ENCODE measurements around the gene ADAD2. TPM values are rescaled to one million over a fixed set of nuclear protein-coding genes. Genes with fewer than 3 reads are reported as not detected.

Gene ADAD2
- total and polyA plus RNA-seq, 9 of the 15 experiments (the other 6 are each of a cell fraction or from before 2014, with no cell fraction given), result 0.07 TPM; not detected in 8

- peak; percentile 82 for TF ChIP-seq KDM2B (CRISPR knock-in tag; IDR thresholded peaks at IDR 0.05)
- peak; percentile 35; the same call in 1 of the 2 replicates for TF ChIP-seq CHD2 (IDR thresholded peaks at IDR 0.05; ENCODE audit: low read depth, low read length)
- no peak for TF ChIP-seq MECOM (CRISPR knock-in tag; IDR thresholded peaks at IDR 0.05)
- no peak for TF ChIP-seq ZNF174 (CRISPR knock-in tag; IDR thresholded peaks at IDR 0.05)
- TF ChIP-seq, protein P1, sequence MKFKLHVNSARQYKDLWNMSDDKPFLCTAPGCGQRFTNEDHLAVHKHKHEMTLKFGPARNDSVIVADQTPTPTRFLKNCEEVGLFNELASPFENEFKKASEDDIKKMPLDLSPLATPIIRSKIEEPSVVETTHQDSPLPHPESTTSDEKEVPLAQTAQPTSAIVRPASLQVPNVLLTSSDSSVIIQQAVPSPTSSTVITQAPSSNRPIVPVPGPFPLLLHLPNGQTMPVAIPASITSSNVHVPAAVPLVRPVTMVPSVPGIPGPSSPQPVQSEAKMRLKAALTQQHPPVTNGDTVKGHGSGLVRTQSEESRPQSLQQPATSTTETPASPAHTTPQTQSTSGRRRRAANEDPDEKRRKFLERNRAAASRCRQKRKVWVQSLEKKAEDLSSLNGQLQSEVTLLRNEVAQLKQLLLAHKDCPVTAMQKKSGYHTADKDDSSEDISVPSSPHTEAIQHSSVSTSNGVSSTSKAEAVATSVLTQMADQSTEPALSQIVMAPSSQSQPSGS (CRISPR knock-in tag; IDR thresholded peaks at IDR 0.05), result no peak
- TF ChIP-seq ZC3H4 (CRISPR knock-in tag; IDR thresholded peaks at IDR 0.05; ENCODE audit: borderline replicate concordance), result no peak
- TF ChIP-seq, protein P2, sequence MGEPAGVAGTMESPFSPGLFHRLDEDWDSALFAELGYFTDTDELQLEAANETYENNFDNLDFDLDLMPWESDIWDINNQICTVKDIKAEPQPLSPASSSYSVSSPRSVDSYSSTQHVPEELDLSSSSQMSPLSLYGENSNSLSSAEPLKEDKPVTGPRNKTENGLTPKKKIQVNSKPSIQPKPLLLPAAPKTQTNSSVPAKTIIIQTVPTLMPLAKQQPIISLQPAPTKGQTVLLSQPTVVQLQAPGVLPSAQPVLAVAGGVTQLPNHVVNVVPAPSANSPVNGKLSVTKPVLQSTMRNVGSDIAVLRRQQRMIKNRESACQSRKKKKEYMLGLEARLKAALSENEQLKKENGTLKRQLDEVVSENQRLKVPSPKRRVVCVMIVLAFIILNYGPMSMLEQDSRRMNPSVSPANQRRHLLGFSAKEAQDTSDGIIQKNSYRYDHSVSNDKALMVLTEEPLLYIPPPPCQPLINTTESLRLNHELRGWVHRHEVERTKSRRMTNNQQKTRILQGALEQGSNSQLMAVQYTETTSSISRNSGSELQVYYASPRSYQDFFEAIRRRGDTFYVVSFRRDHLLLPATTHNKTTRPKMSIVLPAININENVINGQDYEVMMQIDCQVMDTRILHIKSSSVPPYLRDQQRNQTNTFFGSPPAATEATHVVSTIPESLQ (CRISPR knock-in tag; IDR thresholded peaks at IDR 0.05), result 0 out of 2 replicates have a peak, but pooled peaks have one; percentile 86
- TF ChIP-seq, protein P3, sequence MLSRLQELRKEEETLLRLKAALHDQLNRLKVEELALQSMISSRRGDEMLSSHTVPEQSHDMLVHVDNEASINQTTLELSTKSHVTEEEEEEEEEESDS (CRISPR knock-in tag; IDR thresholded peaks at IDR 0.05), result no peak
- TF ChIP-seq C11orf30 (IDR thresholded peaks at IDR 0.05; ENCODE audit: low read depth), result peak; percentile 88
- no peak for TF ChIP-seq FOSL1 (tag; conservative IDR thresholded peaks at IDR 0.05)
- no peak for TF ChIP-seq USF2 (CRISPR knock-in tag; IDR thresholded peaks at IDR 0.05)
- no peak for TF ChIP-seq SETDB1 (IDR thresholded peaks at IDR 0.05; ENCODE audit: low read length)
- no peak for TF ChIP-seq ZNF644 (tag; IDR thresholded peaks at IDR 0.05; ENCODE audit: low read depth)
- no peak for TF ChIP-seq KAT8 (IDR thresholded peaks at IDR 0.05; ENCODE audit: low read depth)
- no peak for TF ChIP-seq BRF1 (IDR thresholded peaks at IDR 0.05; ENCODE audit: borderline replicate concordance, extremely low read depth, insufficient read length)
- no peak for TF ChIP-seq NELFE (IDR thresholded peaks at IDR 0.05; ENCODE audit: insufficient read depth, insufficient read length)
- 0 out of 4 replicates have a peak, but pooled peaks of 1 of the 2 experiments have one; percentile 19 for TF ChIP-seq SIX5 (IDR thresholded peaks at IDR 0.05; ENCODE audit: borderline replicate concordance in 1 of 2, insufficient read depth in 1 of 2, low read depth in 1 of 2, low read length in 2 of 2)
- TF ChIP-seq CREB1 (IDR thresholded peaks at IDR 0.05), result peak; percentile 46; the same call in 1 of the 2 replicates
- peak; percentile 53; the same call in 1 of the 2 replicates for TF ChIP-seq CREB1 (CRISPR knock-in tag; IDR thresholded peaks at IDR 0.05)
- TF ChIP-seq KLF10 (CRISPR knock-in tag; IDR thresholded peaks at IDR 0.05), result no peak
- no peak for TF ChIP-seq ARNT (IDR thresholded peaks at IDR 0.05)
These were observed 4.1 kb upstream of the ADAD2 start, which contains the start of gene TAF1C (continued) for GRCh38 chr16:84186685-84187437.

Measured in K562 (cell line).